ENCODE measurements around the gene ERI2. TPM values are rescaled to one million over a fixed set of nuclear protein-coding genes. Genes with fewer than 3 reads are reported as not detected.

ERI2 gene
- 12.3 and 17.0 TPM in 2 replicates for total RNA-seq (2014; rRNA removed; shearing (Covaris generic); ENCODE audit: low replicate concordance)

GRCh38 chr16:20806168-20807050, at the start of gene ERI2, which contains the start of gene REXO5:
ERI2 (minus strand) TSS chr16:20806472; CDS start chr16:20806430, 42 bp downstream.
REXO5 (plus strand) TSS chr16:20806527; CDS start chr16:20806954, 427 bp downstream.
- H3K4me2 ChIP-seq (ENCODE audit: low read depth, low read length, poor library complexity, severe bottlenecking), result peak within 1 kb of the TSS; percentile 88
- H3K27ac ChIP-seq (ENCODE audit: low read length), result peak within 1 kb of the TSS; percentile 86
- DNase-seq, result peak; percentile 96
- no peaks in the 10 kb centered on the region for H4K20me1 ChIP-seq (ENCODE audit: insufficient read depth, low read depth, low read length)
- no peaks in the 10 kb centered on the region for H3K9me3 ChIP-seq (ENCODE audit: low read length)
- no peaks in the 10 kb centered on the region for H3K27me3 ChIP-seq (ENCODE audit: low read length)
- peaks cover 35% of the 10 kb centered on the region for H3K79me2 ChIP-seq (ENCODE audit: low read length)
- no peaks in the 10 kb centered on the region for H3K36me3 ChIP-seq (ENCODE audit: insufficient read depth, low read length)
- peak within 1 kb of the TSS; percentile 96 for H3K4me3 ChIP-seq (ENCODE audit: low read length)
- no peaks in the 10 kb centered on the region for H3K9me2 ChIP-seq (replicated peaks; ENCODE audit: insufficient read depth, low read length)
- peak within 1 kb of the TSS; percentile 86 for H2AFZ ChIP-seq (ENCODE audit: low read length)
- H3K4me1 ChIP-seq (ENCODE audit: low read length), result peaks cover 20% of the 10 kb centered on the region
- H3K9ac ChIP-seq (ENCODE audit: low read length), result peak within 1 kb of the TSS; percentile 93

- Histone ChIP-seq H3K79me2 (ENCODE audit: low read length) (no peaks in the 10 kb centered on the region), H3K9ac (ENCODE audit: low read length) (no peak overlapping the region), H3K4me2 (ENCODE audit: low read depth, low read length, poor library complexity, severe bottlenecking) (no peak overlapping the region), H4K20me1 (ENCODE audit: insufficient read depth, low read depth, low read length) (no peaks in the 10 kb centered on the region), H3K4me1 (ENCODE audit: low read length) (no peaks in the 10 kb centered on the region), H3K36me3 (ENCODE audit: insufficient read depth, low read length) (peaks cover 5% of the 10 kb centered on the region; the same call in 1 of the 2 replicates), H3K9me3 (ENCODE audit: low read length) (no peaks in the 10 kb centered on the region), H3K4me3 (ENCODE audit: low read length) (no peak overlapping the region), H2AFZ (ENCODE audit: low read length) (no peak overlapping the region), H3K27me3 (ENCODE audit: low read length) (no peaks in the 10 kb centered on the region), H3K9me2 (replicated peaks; ENCODE audit: insufficient read depth, low read length) (no peaks in the 10 kb centered on the region), H3K27ac (ENCODE audit: low read length) (no peak overlapping the region)
- no peak for DNase-seq
Measured at GRCh38 chr16:20854963-20855362, 48.7 kb upstream of the ERI2 start.

GRCh38 chr16:20853981-20854620, 47.8 kb upstream of the ERI2 start:
- no peak overlapping the region for H3K4me3 ChIP-seq (ENCODE audit: low read length)
- H3K27ac ChIP-seq (ENCODE audit: low read length), result no peak overlapping the region
- H3K27me3 ChIP-seq (ENCODE audit: low read length), result no peaks in the 10 kb centered on the region
- H3K4me1 ChIP-seq (ENCODE audit: low read length), result no peaks in the 10 kb centered on the region
- H4K20me1 ChIP-seq (ENCODE audit: insufficient read depth, low read depth, low read length), result no peaks in the 10 kb centered on the region
- no peak for DNase-seq
- H3K36me3 ChIP-seq (ENCODE audit: insufficient read depth, low read length), result peaks cover 5% of the 10 kb centered on the region; the same call in 1 of the 2 replicates
- no peaks in the 10 kb centered on the region for H3K79me2 ChIP-seq (ENCODE audit: low read length)
- H3K9ac ChIP-seq (ENCODE audit: low read length), result no peak overlapping the region
- no peaks in the 10 kb centered on the region for H3K9me2 ChIP-seq (replicated peaks; ENCODE audit: insufficient read depth, low read length)
- H2AFZ ChIP-seq (ENCODE audit: low read length), result no peak overlapping the region
- H3K4me2 ChIP-seq (ENCODE audit: low read depth, low read length, poor library complexity, severe bottlenecking), result no peak overlapping the region
- no peaks in the 10 kb centered on the region for H3K9me3 ChIP-seq (ENCODE audit: low read length)

GRCh38 chr16:20853143-20853542, 46.9 kb upstream of the ERI2 start:
- Histone ChIP-seq H3K9me2 (replicated peaks; ENCODE audit: insufficient read depth, low read length) (no peaks in the 10 kb centered on the region), H3K4me1 (ENCODE audit: low read length) (no peaks in the 10 kb centered on the region), H3K4me2 (ENCODE audit: low read depth, low read length, poor library complexity, severe bottlenecking) (no peak overlapping the region), H3K27me3 (ENCODE audit: low read length) (no peaks in the 10 kb centered on the region), H3K9ac (ENCODE audit: low read length) (no peak overlapping the region), H3K79me2 (ENCODE audit: low read length) (no peaks in the 10 kb centered on the region), H2AFZ (ENCODE audit: low read length) (no peak overlapping the region), H3K4me3 (ENCODE audit: low read length) (no peak overlapping the region), H3K27ac (ENCODE audit: low read length) (no peak overlapping the region), H4K20me1 (ENCODE audit: insufficient read depth, low read depth, low read length) (no peaks in the 10 kb centered on the region), H3K36me3 (ENCODE audit: insufficient read depth, low read length) (peaks cover 5% of the 10 kb centered on the region; the same call in 1 of the 2 replicates), H3K9me3 (ENCODE audit: low read length) (no peaks in the 10 kb centered on the region)
- no peak for DNase-seq

GRCh38 chr16:20851601-20852000, 45.3 kb upstream of the ERI2 start:
- Histone ChIP-seq H3K27ac (ENCODE audit: low read length) (no peak overlapping the region), H3K79me2 (ENCODE audit: low read length) (no peaks in the 10 kb centered on the region), H3K9ac (ENCODE audit: low read length) (no peak overlapping the region), H3K36me3 (ENCODE audit: insufficient read depth, low read length) (peaks cover 5% of the 10 kb centered on the region; the same call in 1 of the 2 replicates), H3K9me2 (replicated peaks; ENCODE audit: insufficient read depth, low read length) (no peaks in the 10 kb centered on the region), H2AFZ (ENCODE audit: low read length) (no peak overlapping the region), H3K9me3 (ENCODE audit: low read length) (no peaks in the 10 kb centered on the region), H3K4me2 (ENCODE audit: low read depth, low read length, poor library complexity, severe bottlenecking) (no peak overlapping the region), H3K4me3 (ENCODE audit: low read length) (no peak overlapping the region), H3K4me1 (ENCODE audit: low read length) (no peaks in the 10 kb centered on the region), H4K20me1 (ENCODE audit: insufficient read depth, low read depth, low read length) (no peaks in the 10 kb centered on the region), H3K27me3 (ENCODE audit: low read length) (no peaks in the 10 kb centered on the region)
- no peak for DNase-seq

GRCh38 chr16:20850981-20851380, 44.7 kb upstream of the ERI2 start:
- Histone ChIP-seq H3K9ac (ENCODE audit: low read length) (no peak overlapping the region), H4K20me1 (ENCODE audit: insufficient read depth, low read depth, low read length) (no peaks in the 10 kb centered on the region), H3K9me3 (ENCODE audit: low read length) (no peaks in the 10 kb centered on the region), H3K27me3 (ENCODE audit: low read length) (no peaks in the 10 kb centered on the region), H3K4me2 (ENCODE audit: low read depth, low read length, poor library complexity, severe bottlenecking) (no peak overlapping the region), H2AFZ (ENCODE audit: low read length) (no peak overlapping the region), H3K79me2 (ENCODE audit: low read length) (no peaks in the 10 kb centered on the region), H3K27ac (ENCODE audit: low read length) (no peak overlapping the region), H3K9me2 (replicated peaks; ENCODE audit: insufficient read depth, low read length) (no peaks in the 10 kb centered on the region), H3K4me1 (ENCODE audit: low read length) (no peaks in the 10 kb centered on the region), H3K4me3 (ENCODE audit: low read length) (no peak overlapping the region), H3K36me3 (ENCODE audit: insufficient read depth, low read length) (peaks cover 5% of the 10 kb centered on the region; the same call in 1 of the 2 replicates)
- no peak for DNase-seq

- DNase-seq, result peak; percentile 86
- peaks cover 5% of the 10 kb centered on the region; the same call in 1 of the 2 replicates for H3K36me3 ChIP-seq (ENCODE audit: insufficient read depth, low read length)
- H2AFZ ChIP-seq (ENCODE audit: low read length), result no peak overlapping the region
- no peak overlapping the region for H3K4me2 ChIP-seq (ENCODE audit: low read depth, low read length, poor library complexity, severe bottlenecking)
- no peaks in the 10 kb centered on the region for H4K20me1 ChIP-seq (ENCODE audit: insufficient read depth, low read depth, low read length)
- H3K9me2 ChIP-seq (replicated peaks; ENCODE audit: insufficient read depth, low read length), result no peaks in the 10 kb centered on the region
- H3K9me3 ChIP-seq (ENCODE audit: low read length), result no peaks in the 10 kb centered on the region
- no peak overlapping the region for H3K4me3 ChIP-seq (ENCODE audit: low read length)
- H3K9ac ChIP-seq (ENCODE audit: low read length), result no peak overlapping the region
- H3K27me3 ChIP-seq (ENCODE audit: low read length), result no peaks in the 10 kb centered on the region
- H3K79me2 ChIP-seq (ENCODE audit: low read length), result no peaks in the 10 kb centered on the region
- no peaks in the 10 kb centered on the region for H3K4me1 ChIP-seq (ENCODE audit: low read length)
- H3K27ac ChIP-seq (ENCODE audit: low read length), result no peak overlapping the region
Measured at GRCh38 chr16:20849589-20850390, 43.5 kb upstream of the ERI2 start.
